ENCODE results near the gene GIPC2. TPM values are rescaled to one million over a fixed set of nuclear protein-coding genes. Genes with fewer than 3 reads are reported as not detected.
"Not testable (repeated sequence)": the region's sequence is repeated elsewhere in the genome, so short reads cannot be mapped to it uniquely, and the experiment has no call there.

The GIPC2 gene
- 0.02 TPM in 1 of 2 replicates, not detected in the other for total RNA-seq (2014; rRNA removed; shearing (Covaris generic))

GRCh38 chr1:78045926-78046778, at the start of gene GIPC2:
Gene GIPC2 (plus strand): TSS chr1:78045966. CDS start chr1:78046095, 129 bp downstream.
- no peak for DNase-seq (ENCODE audit: low spot score)

- no peak for DNase-seq (ENCODE audit: low spot score)
Observed at GRCh38 chr1:77996734-77997133, 49.0 kb upstream of the GIPC2 start.

- DNase-seq (ENCODE audit: low spot score), result not testable (repeated sequence)
Observed at GRCh38 chr1:78000536-78000935, 45.2 kb upstream of the GIPC2 start.

- DNase-seq (ENCODE audit: low spot score), result no peak
Observed at GRCh38 chr1:78003070-78003746, 42.6 kb upstream of the GIPC2 start.

- DNase-seq (ENCODE audit: low spot score), result peak; percentile 66
Observed at GRCh38 chr1:78003882-78004718, 41.7 kb upstream of the GIPC2 start.

- DNase-seq (ENCODE audit: low spot score), result peak; percentile 96
Observed at GRCh38 chr1:78004719-78005447, 40.9 kb upstream of the GIPC2 start, which contains the start of gene DNAJB4. Gene DNAJB4 (plus strand): TSS chr1:78004939. CDS start chr1:78005111, 172 bp downstream.

- no peak for DNase-seq (ENCODE audit: low spot score)
Observed at GRCh38 chr1:78005448-78005722, 40.4 kb upstream of the GIPC2 start.

GRCh38 chr1:78005755-78006154, 40.0 kb upstream of the GIPC2 start:
- DNase-seq (ENCODE audit: low spot score), result peak; percentile 46

GRCh38 chr1:78006521-78006920, 39.2 kb upstream of the GIPC2 start:
- no peak for DNase-seq (ENCODE audit: low spot score)

- no peak for DNase-seq (ENCODE audit: low spot score)
Observed at GRCh38 chr1:78007677-78008341, 38.0 kb upstream of the GIPC2 start.

GRCh38 chr1:78009276-78009675, 36.5 kb upstream of the GIPC2 start:
- no peak for DNase-seq (ENCODE audit: low spot score)

GRCh38 chr1:78009836-78010235, 35.9 kb upstream of the GIPC2 start:
- no peak for DNase-seq (ENCODE audit: low spot score)

GRCh38 chr1:78011050-78011449, 34.7 kb upstream of the GIPC2 start:
- no peak for DNase-seq (ENCODE audit: low spot score)

GRCh38 chr1:78015148-78015547, 30.6 kb upstream of the GIPC2 start:
- DNase-seq (ENCODE audit: low spot score), result no peak

- DNase-seq (ENCODE audit: low spot score), result no peak
Observed at GRCh38 chr1:78019024-78019423, 26.7 kb upstream of the GIPC2 start.

GRCh38 chr1:78021134-78021533, 24.6 kb upstream of the GIPC2 start:
- not testable (repeated sequence) for DNase-seq (ENCODE audit: low spot score)

- no peak for DNase-seq (ENCODE audit: low spot score)
Observed at GRCh38 chr1:78029793-78030192, 16.0 kb upstream of the GIPC2 start.

- no peak for DNase-seq (ENCODE audit: low spot score)
Observed at GRCh38 chr1:78032996-78033796, 12.6 kb upstream of the GIPC2 start.

- DNase-seq (ENCODE audit: low spot score), result no peak
Observed at GRCh38 chr1:78033797-78034172, 12.0 kb upstream of the GIPC2 start.

- no peak for DNase-seq (ENCODE audit: low spot score)
Observed at GRCh38 chr1:78035121-78035520, 10.6 kb upstream of the GIPC2 start.
